HEK293 (cell line): ENCODE data around the gene ITSN2.

Experiments used
- CTCF ChIA-PET: fragments of 350-600 bp; formaldehyde crosslinking; extraction: SDS; loops from one replicate; lab custom pipeline; 2021; ENCODE audit warnings: antibody characterized with exemption; lab: Yijun Ruan, JAX
- POLR2A ChIA-PET: fragments of 300-600 bp; formaldehyde crosslinking; extraction: SDS; loops from one replicate; lab custom pipeline; 2020; ENCODE audit warnings: antibody characterized with exemption, inconsistent platforms; lab: Yijun Ruan, JAX
- H3K27ac ChIP-seq: fragments of 200-500 bp; sonication (Bioruptor generic); 2 replicates; pipeline ENCODE4 v1.5.1; 2014; ENCODE audit warnings: low read depth, low read length, control low read depth, inconsistent platforms; ENCODE audit errors: extremely low read depth
- H3K36me3 ChIP-seq, 2 experiments: fragments of 200-500 bp in 1 of 2; sonication (Bioruptor generic) in 1 of 2; 1 replicate in 1 of 2; 2 replicates in 1 of 2; pipeline ENCODE4 v1.5.1; 2014 to 2017; ENCODE audit warnings: inconsistent platforms in 2 of 2, low read length in 2 of 2; ENCODE audit not compliant: control insufficient read depth in 2 of 2, insufficient read depth in 1 of 2
- H3K4me1 ChIP-seq: fragments of 200-500 bp; sonication (Bioruptor generic); 2 replicates; pipeline ENCODE4 v1.5.1; 2014; ENCODE audit warnings: mild to moderate bottlenecking, low read length, inconsistent platforms; ENCODE audit not compliant: control insufficient read depth, insufficient read depth
- H3K4me3 ChIP-seq: 2 replicates; pipeline ENCODE4 v1.5.1; 2011; ENCODE audit warnings: low read depth, mild to moderate bottlenecking, control low read depth, low read length, moderate library complexity
- H3K9me3 ChIP-seq: fragments of 200-500 bp; sonication (Bioruptor generic); 2 replicates; pipeline ENCODE4 v1.5.1; 2014; ENCODE audit warnings: low read depth, low read length, inconsistent platforms; ENCODE audit not compliant: control insufficient read depth, insufficient read depth
- BCL11B ChIP-seq: fragments of 450-650 bp; formaldehyde crosslinking; IDR thresholded peaks from 2 replicates; pipeline ENCODE4 v1.5.1; 2016; ENCODE audit warnings: low read depth, missing biosample characterization, missing genetic modification characterization
- IKZF3 ChIP-seq: fragments of 450-650 bp; IDR thresholded peaks from 2 replicates; pipeline ENCODE4 v1.5.0; 2018; ENCODE audit warnings: missing biosample characterization, mild to moderate bottlenecking, missing genetic modification characterization, moderate library complexity
- PRDM1 ChIP-seq: fragments of 450-650 bp; formaldehyde crosslinking; IDR thresholded peaks from 2 replicates; pipeline ENCODE4; 2016; ENCODE audit warnings: missing biosample characterization, missing genetic modification characterization
- WT1 ChIP-seq: fragments of 450-650 bp; formaldehyde crosslinking; IDR thresholded peaks from 2 replicates; pipeline ENCODE4 v1.5.1; 2016; ENCODE audit warnings: missing biosample characterization, missing genetic modification characterization
- ZBTB7A ChIP-seq: fragments of 450-650 bp; formaldehyde crosslinking; IDR thresholded peaks from 2 replicates; pipeline ENCODE4 v1.5.1; 2016; ENCODE audit warnings: low read depth, missing biosample characterization, missing genetic modification characterization
- ZNF140 ChIP-seq: fragments of 450-650 bp; formaldehyde crosslinking; IDR thresholded peaks from 2 replicates; pipeline ENCODE4 v1.5.1; 2016; ENCODE audit warnings: missing biosample characterization, missing genetic modification characterization
- ZNF394 ChIP-seq: fragments of 450-650 bp; formaldehyde crosslinking; IDR thresholded peaks from 2 replicates; pipeline ENCODE4 v1.5.1; 2016; ENCODE audit warnings: missing biosample characterization, missing genetic modification characterization, mild to moderate bottlenecking, moderate library complexity, borderline replicate concordance
- ZNF510 ChIP-seq: fragments of 450-650 bp; formaldehyde crosslinking; IDR thresholded peaks from 2 replicates; pipeline ENCODE4 v1.5.1; 2018; ENCODE audit warnings: mild to moderate bottlenecking, missing genetic modification characterization, missing biosample characterization; ENCODE audit not compliant: insufficient replicate concordance
- ZNF513 ChIP-seq: fragments of 450-650 bp; IDR thresholded peaks from 2 replicates; pipeline ENCODE4 v1.5.1; 2018; ENCODE audit warnings: missing biosample characterization, missing genetic modification characterization
- ZNF549 ChIP-seq: fragments of 450-650 bp; IDR thresholded peaks from 2 replicates; pipeline ENCODE4 v1.5.1; 2018; ENCODE audit warnings: missing biosample characterization, missing genetic modification characterization, mild to moderate bottlenecking, inconsistent platforms, moderate library complexity
- ZNF664 ChIP-seq: fragments of 450-650 bp; formaldehyde crosslinking; IDR thresholded peaks from 2 replicates; pipeline ENCODE4 v1.5.1; 2016; ENCODE audit warnings: missing biosample characterization, missing genetic modification characterization
- TF ChIP-seq, protein P1 (sequence below): IDR thresholded peaks from 2 replicates; pipeline ENCODE4 v1.6.1; 2011; ENCODE audit warnings: mild to moderate bottlenecking, low read depth, low read length, borderline replicate concordance
- TF ChIP-seq, protein P2 (sequence below): fragments of 450-650 bp; formaldehyde crosslinking; IDR thresholded peaks from 2 replicates; pipeline ENCODE4 v1.5.1; 2016; ENCODE audit warnings: missing biosample characterization, missing genetic modification characterization
- TF ChIP-seq, protein P3 (sequence below): fragments of 450-650 bp; formaldehyde crosslinking; IDR thresholded peaks from 2 replicates; pipeline ENCODE4 v1.5.1; 2016; ENCODE audit warnings: missing biosample characterization, missing genetic modification characterization
- TF ChIP-seq, protein P4 (sequence below): fragments of 450-650 bp; formaldehyde crosslinking; IDR thresholded peaks from 2 replicates; pipeline ENCODE4 v1.5.1; 2016; ENCODE audit warnings: missing biosample characterization, missing genetic modification characterization

ITSN2 gene

DNA sequence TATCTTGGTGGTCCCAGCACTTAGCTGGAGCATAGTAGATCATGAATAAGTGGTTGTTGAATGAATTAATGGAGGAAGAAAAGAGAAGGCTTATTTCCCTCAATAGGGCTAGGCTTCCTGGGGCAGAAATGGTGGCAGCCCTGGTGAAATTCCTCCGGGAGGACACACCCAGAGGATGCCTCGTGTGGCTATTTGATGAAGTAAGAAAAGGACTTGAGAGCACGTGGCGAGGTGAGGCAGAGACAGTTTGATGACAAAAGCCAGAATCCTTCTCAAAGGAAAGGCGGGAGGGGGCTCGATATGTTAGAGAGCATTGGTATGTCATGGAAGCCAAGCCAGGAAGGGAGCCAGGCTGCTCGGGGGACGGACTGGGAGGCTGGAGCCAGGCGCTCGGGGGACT, 170.8 kb downstream of the ITSN2 start:
- Histone ChIP-seq H3K27ac (no peak overlapping the region), H3K9me3 (no peaks in the 10 kb centered on the region), H3K4me1 (no peaks in the 10 kb centered on the region), H3K4me3 (no peak overlapping the region), H3K36me3 (no peaks in the 10 kb centered on the region)
- POLR2A ChIA-PET: no interaction called here
- TF ChIP-seq, protein P1, sequence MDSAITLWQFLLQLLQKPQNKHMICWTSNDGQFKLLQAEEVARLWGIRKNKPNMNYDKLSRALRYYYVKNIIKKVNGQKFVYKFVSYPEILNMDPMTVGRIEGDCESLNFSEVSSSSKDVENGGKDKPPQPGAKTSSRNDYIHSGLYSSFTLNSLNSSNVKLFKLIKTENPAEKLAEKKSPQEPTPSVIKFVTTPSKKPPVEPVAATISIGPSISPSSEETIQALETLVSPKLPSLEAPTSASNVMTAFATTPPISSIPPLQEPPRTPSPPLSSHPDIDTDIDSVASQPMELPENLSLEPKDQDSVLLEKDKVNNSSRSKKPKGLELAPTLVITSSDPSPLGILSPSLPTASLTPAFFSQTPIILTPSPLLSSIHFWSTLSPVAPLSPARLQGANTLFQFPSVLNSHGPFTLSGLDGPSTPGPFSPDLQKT: no peak
- TF ChIP-seq PRDM1 (tag by site-specific recombination): no peak
- CTCF ChIA-PET: interaction anchor here (0.6 kb wide), 1 partner anchor 554 kb away, joined by 6 read pairs; no protein-coding TSS in a partner anchor

GRCh38 chr2:24183366-24184069, 176.8 kb downstream of the ITSN2 start:
- H3K36me3 ChIP-seq: no peaks in the 10 kb centered on the region
- H3K4me3 ChIP-seq: no peak overlapping the region
- no peaks in the 10 kb centered on the region for H3K9me3 ChIP-seq
- ChIA-PET CTCF (interaction anchor here (1.1 kb wide), 1 partner anchor 13 kb away, joined by 5 read pairs; no protein-coding TSS in a partner anchor), POLR2A (no interaction called here)
- TF ChIP-seq, protein P2, sequence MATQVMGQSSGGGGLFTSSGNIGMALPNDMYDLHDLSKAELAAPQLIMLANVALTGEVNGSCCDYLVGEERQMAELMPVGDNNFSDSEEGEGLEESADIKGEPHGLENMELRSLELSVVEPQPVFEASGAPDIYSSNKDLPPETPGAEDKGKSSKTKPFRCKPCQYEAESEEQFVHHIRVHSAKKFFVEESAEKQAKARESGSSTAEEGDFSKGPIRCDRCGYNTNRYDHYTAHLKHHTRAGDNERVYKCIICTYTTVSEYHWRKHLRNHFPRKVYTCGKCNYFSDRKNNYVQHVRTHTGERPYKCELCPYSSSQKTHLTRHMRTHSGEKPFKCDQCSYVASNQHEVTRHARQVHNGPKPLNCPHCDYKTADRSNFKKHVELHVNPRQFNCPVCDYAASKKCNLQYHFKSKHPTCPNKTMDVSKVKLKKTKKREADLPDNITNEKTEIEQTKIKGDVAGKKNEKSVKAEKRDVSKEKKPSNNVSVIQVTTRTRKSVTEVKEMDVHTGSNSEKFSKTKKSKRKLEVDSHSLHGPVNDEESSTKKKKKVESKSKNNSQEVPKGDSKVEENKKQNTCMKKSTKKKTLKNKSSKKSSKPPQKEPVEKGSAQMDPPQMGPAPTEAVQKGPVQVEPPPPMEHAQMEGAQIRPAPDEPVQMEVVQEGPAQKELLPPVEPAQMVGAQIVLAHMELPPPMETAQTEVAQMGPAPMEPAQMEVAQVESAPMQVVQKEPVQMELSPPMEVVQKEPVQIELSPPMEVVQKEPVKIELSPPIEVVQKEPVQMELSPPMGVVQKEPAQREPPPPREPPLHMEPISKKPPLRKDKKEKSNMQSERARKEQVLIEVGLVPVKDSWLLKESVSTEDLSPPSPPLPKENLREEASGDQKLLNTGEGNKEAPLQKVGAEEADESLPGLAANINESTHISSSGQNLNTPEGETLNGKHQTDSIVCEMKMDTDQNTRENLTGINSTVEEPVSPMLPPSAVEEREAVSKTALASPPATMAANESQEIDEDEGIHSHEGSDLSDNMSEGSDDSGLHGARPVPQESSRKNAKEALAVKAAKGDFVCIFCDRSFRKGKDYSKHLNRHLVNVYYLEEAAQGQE (tag by site-specific recombination): no peak
- TF ChIP-seq ZNF513: no peak
- TF ChIP-seq ZNF664: no peak
- TF ChIP-seq WT1 (tag by site-specific recombination): no peak
- no peak for TF ChIP-seq ZBTB7A (tag by site-specific recombination)
- no peak for TF ChIP-seq BCL11B (tag by site-specific recombination)
- TF ChIP-seq ZNF140 (tag by site-specific recombination): no peak
- no peak for TF ChIP-seq IKZF3
- TF ChIP-seq ZNF549 (tag by site-specific recombination): no peak
- no peak for TF ChIP-seq ZNF394 (tag by site-specific recombination)
- TF ChIP-seq, protein P3, sequence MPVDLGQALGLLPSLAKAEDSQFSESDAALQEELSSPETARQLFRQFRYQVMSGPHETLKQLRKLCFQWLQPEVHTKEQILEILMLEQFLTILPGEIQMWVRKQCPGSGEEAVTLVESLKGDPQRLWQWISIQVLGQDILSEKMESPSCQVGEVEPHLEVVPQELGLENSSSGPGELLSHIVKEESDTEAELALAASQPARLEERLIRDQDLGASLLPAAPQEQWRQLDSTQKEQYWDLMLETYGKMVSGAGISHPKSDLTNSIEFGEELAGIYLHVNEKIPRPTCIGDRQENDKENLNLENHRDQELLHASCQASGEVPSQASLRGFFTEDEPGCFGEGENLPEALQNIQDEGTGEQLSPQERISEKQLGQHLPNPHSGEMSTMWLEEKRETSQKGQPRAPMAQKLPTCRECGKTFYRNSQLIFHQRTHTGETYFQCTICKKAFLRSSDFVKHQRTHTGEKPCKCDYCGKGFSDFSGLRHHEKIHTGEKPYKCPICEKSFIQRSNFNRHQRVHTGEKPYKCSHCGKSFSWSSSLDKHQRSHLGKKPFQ: no peak
- TF ChIP-seq ZNF510 (tag by site-specific recombination): no peak
- TF ChIP-seq, protein P4, sequence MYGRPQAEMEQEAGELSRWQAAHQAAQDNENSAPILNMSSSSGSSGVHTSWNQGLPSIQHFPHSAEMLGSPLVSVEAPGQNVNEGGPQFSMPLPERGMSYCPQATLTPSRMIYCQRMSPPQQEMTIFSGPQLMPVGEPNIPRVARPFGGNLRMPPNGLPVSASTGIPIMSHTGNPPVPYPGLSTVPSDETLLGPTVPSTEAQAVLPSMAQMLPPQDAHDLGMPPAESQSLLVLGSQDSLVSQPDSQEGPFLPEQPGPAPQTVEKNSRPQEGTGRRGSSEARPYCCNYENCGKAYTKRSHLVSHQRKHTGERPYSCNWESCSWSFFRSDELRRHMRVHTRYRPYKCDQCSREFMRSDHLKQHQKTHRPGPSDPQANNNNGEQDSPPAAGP (tag by site-specific recombination): no peak
- H3K27ac ChIP-seq: no peak overlapping the region
- H3K4me1 ChIP-seq: no peaks in the 10 kb centered on the region
